ENCODE results near the gene NLRP6. TPM values are rescaled to one million over a fixed set of nuclear protein-coding genes. Genes with fewer than 3 reads are reported as not detected.
"Not testable (repeated sequence)": the region's sequence is repeated elsewhere in the genome, so short reads cannot be mapped to it uniquely, and the experiment has no call there.

The NLRP6 gene
- total RNA-seq, 1 donor from 2014 or later = not detected

DNA sequence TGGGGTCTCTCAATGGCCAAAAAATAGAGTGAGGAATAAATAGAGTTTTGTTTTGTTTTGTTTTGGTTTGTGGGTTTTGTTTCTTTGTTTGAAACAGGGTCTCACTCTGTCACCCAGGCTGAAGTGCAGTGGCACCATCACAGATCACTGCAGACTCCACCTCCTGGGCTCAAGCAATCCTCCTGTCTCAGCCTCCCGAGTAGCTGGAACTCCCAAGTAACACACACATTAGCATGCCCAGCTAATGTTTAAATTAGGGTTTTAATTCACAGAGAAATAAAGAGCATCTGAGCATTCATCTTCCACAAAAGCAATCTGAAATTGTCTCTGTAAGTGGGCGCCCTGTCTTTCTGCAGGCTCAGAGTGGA lies 51.7 kb downstream of the NLRP6 start:
- Mint-ChIP-seq H3K27me3 (ENCODE audit: low read depth) (no peaks in the 10 kb centered on the region), H3K27ac (peak overlapping the region; percentile 89), H3K9me3 (no peaks in the 10 kb centered on the region), H3K4me3 (no peak overlapping the region), H3K4me1 (peaks cover 38% of the 10 kb centered on the region), H3K36me3 (no peaks in the 10 kb centered on the region)
- TF ChIP-seq, protein P1, sequence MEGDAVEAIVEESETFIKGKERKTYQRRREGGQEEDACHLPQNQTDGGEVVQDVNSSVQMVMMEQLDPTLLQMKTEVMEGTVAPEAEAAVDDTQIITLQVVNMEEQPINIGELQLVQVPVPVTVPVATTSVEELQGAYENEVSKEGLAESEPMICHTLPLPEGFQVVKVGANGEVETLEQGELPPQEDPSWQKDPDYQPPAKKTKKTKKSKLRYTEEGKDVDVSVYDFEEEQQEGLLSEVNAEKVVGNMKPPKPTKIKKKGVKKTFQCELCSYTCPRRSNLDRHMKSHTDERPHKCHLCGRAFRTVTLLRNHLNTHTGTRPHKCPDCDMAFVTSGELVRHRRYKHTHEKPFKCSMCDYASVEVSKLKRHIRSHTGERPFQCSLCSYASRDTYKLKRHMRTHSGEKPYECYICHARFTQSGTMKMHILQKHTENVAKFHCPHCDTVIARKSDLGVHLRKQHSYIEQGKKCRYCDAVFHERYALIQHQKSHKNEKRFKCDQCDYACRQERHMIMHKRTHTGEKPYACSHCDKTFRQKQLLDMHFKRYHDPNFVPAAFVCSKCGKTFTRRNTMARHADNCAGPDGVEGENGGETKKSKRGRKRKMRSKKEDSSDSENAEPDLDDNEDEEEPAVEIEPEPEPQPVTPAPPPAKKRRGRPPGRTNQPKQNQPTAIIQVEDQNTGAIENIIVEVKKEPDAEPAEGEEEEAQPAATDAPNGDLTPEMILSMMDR (IDR thresholded peaks at IDR 0.05; ENCODE audit: unreplicated experiment) = no peak
- DNase-seq (ENCODE audit: low spot score in 2 of 2, unreplicated experiment in 2 of 2) = no peak

DNA sequence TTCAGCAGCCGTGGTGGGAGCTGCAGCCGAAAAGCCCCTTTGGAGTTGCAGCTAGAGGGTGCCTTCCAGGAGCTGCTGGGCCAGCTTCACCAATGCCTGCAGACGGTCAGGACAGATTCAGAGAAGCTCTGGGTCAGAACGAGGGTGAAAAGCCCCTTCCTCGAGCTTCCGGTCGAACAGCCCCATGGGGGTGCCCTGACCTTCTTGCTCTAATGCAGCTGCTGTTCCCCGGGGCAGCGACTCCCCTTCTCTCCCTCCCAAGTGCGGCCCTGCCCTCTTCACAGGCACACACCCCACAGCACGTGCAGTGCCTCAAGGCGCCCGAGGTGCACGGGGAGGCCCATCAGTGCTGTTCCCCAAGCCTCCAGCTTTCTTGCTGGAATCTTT lies 52.1 kb downstream of the NLRP6 start:
- no peak for DNase-seq (ENCODE audit: low spot score in 2 of 2, unreplicated experiment in 2 of 2)

DNA sequence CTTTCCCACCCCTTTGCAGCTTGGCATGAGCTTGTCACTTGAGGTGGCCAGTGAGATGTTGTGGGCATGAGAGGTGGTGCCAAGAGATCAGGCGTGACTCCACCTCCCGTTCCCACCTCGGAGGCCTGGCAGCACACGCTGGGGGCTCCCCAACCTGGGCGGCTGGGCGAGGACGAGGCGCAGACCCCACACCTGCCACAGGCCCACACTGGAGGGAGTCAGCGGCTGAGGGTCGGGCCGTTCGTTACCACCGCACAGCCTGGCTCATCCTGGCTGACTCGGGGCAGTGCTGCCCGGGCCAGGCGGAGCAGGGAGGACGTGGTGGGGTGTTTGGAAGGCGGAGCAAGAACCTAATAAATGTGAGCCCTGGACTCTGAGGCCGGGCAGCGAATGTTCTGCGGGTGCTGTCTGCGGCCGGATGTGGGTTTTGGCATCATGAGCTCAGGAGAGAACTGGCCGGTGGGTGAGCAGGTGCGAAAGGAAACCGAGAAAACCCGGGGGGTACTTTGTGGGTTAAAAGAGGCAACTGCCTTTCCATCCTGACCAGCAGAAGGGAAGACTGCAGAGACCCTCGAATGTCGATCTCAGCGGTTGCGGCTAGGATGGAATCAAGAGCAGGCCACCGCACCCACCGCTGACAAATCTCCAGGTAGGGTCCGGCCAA lies 52.6 kb downstream of the NLRP6 start:
- Mint-ChIP-seq H3K27me3 (ENCODE audit: low read depth) (no peaks in the 10 kb centered on the region), H3K4me3 (no peak overlapping the region), H3K9me3 (no peaks in the 10 kb centered on the region), H3K36me3 (no peaks in the 10 kb centered on the region), H3K4me1 (peaks cover 38% of the 10 kb centered on the region), H3K27ac (peak overlapping the region; percentile 6)
- TF ChIP-seq, protein P1 (IDR thresholded peaks at IDR 0.05; ENCODE audit: unreplicated experiment) = no peak
- no peak for DNase-seq (ENCODE audit: low spot score in 2 of 2, unreplicated experiment in 2 of 2)

More for the DNA sequence above, 52.1 kb downstream of the NLRP6 start:
- H3K4me1 Mint-ChIP-seq = peaks cover 37% of the 10 kb centered on the region
- H3K36me3 Mint-ChIP-seq = no peaks in the 10 kb centered on the region
- no peak overlapping the region for H3K27ac Mint-ChIP-seq
- no peaks in the 10 kb centered on the region for H3K9me3 Mint-ChIP-seq
- H3K27me3 Mint-ChIP-seq (ENCODE audit: low read depth) = no peaks in the 10 kb centered on the region
- no peak overlapping the region for H3K4me3 Mint-ChIP-seq
- TF ChIP-seq, protein P1 (IDR thresholded peaks at IDR 0.05; ENCODE audit: unreplicated experiment) = no peak

DNA sequence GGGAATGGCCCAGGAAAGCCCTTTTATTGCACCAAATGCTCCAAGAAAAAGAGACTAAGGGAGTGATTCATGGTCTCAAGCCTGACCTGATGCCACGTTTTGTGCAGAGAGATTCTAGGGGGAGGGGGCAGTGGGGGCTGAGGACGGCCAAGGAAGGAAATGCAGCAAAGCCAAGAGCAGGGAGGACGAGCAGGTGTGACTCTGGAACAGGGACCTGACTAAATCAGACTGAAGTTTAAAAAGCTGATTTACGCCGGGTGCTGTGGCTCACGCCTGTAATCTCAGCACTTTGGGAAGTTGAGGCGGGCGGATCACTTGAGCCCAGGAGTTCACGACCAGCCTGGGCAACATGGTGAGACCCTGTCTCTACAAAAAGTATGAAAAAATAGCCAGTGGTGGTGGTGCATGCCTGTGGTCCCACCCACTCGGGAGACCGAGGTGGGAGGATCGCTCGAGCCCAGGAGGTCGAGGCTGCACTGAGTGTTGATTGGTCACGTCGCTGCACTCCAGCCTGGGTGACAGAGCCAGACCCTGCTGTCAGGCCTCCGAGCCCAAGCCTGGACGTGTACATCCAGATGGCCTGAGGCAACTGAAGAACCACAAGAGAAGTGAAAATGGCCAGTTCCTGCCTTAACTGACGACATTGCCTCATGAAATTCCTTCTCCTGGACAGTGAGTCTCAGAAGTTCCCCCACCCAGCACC lies 53.3 kb downstream of the NLRP6 start:
- no peaks in the 10 kb centered on the region for H3K9me3 Mint-ChIP-seq
- no peaks in the 10 kb centered on the region for H3K27me3 Mint-ChIP-seq (ENCODE audit: low read depth)
- no peaks in the 10 kb centered on the region for H3K36me3 Mint-ChIP-seq
- no peak overlapping the region for H3K4me3 Mint-ChIP-seq
- H3K27ac Mint-ChIP-seq = peak overlapping the region; percentile 6
- TF ChIP-seq, protein P1 (IDR thresholded peaks at IDR 0.05; ENCODE audit: unreplicated experiment) = no peak
- DNase-seq (ENCODE audit: low spot score in 2 of 2, unreplicated experiment in 2 of 2) = no peak
- H3K4me1 Mint-ChIP-seq = peaks cover 39% of the 10 kb centered on the region

DNA sequence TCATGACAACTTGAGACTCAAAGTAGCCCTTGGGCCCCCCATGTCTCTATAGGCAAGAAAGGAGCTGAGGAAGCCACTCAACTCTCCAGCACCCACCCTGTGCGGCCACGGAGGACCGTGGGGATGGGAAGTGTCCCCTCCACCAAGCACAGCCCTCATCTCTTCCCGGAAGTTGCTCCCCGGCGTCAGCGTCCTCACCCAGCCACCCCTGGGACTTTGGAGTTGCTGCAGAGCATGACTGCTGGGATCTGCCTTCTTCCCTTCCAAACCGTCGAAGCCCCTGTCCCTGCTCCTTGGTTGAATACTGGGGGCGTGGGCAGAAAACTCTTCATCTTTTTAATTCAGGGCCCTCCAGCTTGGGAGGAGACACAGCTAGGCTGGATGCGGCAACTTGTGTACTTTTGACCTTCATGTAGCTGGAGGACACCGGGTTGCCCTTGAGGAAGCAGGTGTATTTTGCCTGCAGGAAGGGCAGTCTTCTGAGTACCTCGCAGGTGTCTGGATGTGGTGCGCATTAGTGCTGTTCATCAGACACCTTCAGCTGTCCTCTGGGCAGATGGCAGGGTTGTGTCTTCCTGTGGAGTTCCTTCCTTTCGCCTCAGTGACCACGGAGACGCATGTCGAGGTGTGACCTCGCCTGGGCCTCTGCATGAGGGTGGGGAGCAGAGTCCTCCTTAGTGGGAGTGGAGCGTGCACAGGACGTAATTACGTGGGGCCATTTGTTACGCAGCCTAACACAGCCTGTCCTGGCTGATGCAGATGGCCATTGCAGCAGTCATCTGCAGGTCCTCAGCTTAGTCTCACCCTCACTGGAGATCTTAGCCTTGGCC lies 54.7 kb downstream of the NLRP6 start:
- Mint-ChIP-seq H3K9me3 (no peaks in the 10 kb centered on the region), H3K36me3 (no peaks in the 10 kb centered on the region), H3K4me1 (peaks cover 38% of the 10 kb centered on the region), H3K4me3 (no peak overlapping the region), H3K27me3 (ENCODE audit: low read depth) (no peaks in the 10 kb centered on the region), H3K27ac (peak overlapping the region; percentile 21)
- TF ChIP-seq, protein P1 (IDR thresholded peaks at IDR 0.05; ENCODE audit: unreplicated experiment) = no peak
- no peak for DNase-seq (ENCODE audit: low spot score in 2 of 2, unreplicated experiment in 2 of 2)

DNA sequence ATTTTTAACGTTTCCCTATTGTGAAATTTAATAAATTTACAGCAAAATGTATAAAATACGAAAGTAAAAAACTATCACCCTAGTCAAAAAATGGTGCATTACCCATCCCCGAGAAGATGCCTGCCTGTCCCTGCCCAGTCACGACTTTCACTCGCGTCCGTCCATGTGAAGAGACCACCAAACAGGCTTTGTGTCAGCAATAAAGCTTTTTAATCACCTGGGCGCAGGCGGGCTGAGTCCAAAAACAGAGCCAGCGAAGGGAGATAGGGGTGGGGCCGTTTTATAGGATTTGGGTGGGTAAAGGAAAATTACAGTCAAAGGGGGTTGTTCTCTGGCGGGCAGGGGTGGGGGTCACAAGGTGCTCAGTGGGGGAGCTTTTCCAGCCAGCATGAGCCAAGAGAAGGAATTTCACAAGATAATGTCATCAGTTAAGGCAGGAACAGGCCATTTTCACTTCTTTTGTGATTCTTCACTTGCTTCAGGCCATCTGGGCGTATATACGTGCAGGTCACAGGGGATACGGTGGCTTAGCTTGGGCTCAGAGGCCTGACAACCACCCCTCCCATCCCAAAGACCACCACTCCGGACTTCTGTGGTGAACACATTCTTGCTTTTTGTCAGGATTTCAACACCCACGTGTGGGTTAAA lies 55.5 kb downstream of the NLRP6 start:
- peaks cover 38% of the 10 kb centered on the region for H3K4me1 Mint-ChIP-seq
- not testable (repeated sequence) for DNase-seq (ENCODE audit: low spot score in 2 of 2, unreplicated experiment in 2 of 2); H3K9me3 Mint-ChIP-seq; H3K4me3 Mint-ChIP-seq; H3K27me3 Mint-ChIP-seq (ENCODE audit: low read depth); H3K36me3 Mint-ChIP-seq
- H3K27ac Mint-ChIP-seq = peak overlapping the region; percentile 96
